ENCODE data around the gene AJAP1. TPM values are rescaled to one million over a fixed set of nuclear protein-coding genes. Genes with fewer than 3 reads are reported as not detected.

The AJAP1 gene
- total and polyA plus RNA-seq, 2 of the 8 experiments (the other 6 are each of a cell fraction or from before 2014, with no cell fraction given), result 1.9 to 6.2 TPM

- no peak for TF ChIP-seq CHD2 (IDR thresholded peaks at IDR 0.05; ENCODE audit: low read length)
- no peak for TF ChIP-seq SIRT6 (IDR thresholded peaks at IDR 0.05; ENCODE audit: low read length)
- no peak for TF ChIP-seq KDM5A (IDR thresholded peaks at IDR 0.05; ENCODE audit: low read length)
- no peak for TF ChIP-seq ATF2 (IDR thresholded peaks at IDR 0.05; ENCODE audit: low read length)
- no peak for TF ChIP-seq SIX5 (IDR thresholded peaks at IDR 0.05; ENCODE audit: low read depth, low read length)
- no peak for TF ChIP-seq EZH2 (IDR thresholded peaks at IDR 0.05; ENCODE audit: low read depth, low read length, severe bottlenecking)
- no peak for TF ChIP-seq POLR2AphosphoS5 (IDR thresholded peaks at IDR 0.05; ENCODE audit: low read depth, low read length)
These were observed 142.0 kb downstream of the AJAP1 start (continued) for GRCh38 chr1:4796161-4797015.

Measured in H1 (cell line).